HEK293T (cell line): Measurements from ENCODE around the gene S100A8.

Experiments used
- ARNT ChIP-seq: fragments of 450-650 bp; IDR thresholded peaks from 2 replicates; pipeline ENCODE4 v1.6.1; 2017; ENCODE audit warnings: mild to moderate bottlenecking
- ELF4 ChIP-seq: fragments of 450-650 bp; IDR thresholded peaks from 2 replicates; pipeline ENCODE4 v1.6.1; 2017; ENCODE audit warnings: antibody characterized with exemption
- FOXK2 ChIP-seq: fragments of 450-650 bp; IDR thresholded peaks from 2 replicates; pipeline ENCODE4 v1.6.1; 2016; ENCODE audit warnings: mild to moderate bottlenecking
- FOXM1 ChIP-seq: fragments of 450-650 bp; IDR thresholded peaks from 2 replicates; pipeline ENCODE4 v1.6.1; 2017; ENCODE audit warnings: mild to moderate bottlenecking, borderline replicate concordance
- HDGF ChIP-seq: fragments of 450-650 bp; IDR thresholded peaks from 2 replicates; pipeline ENCODE4 v1.6.1; 2017; ENCODE audit warnings: antibody characterized with exemption, borderline replicate concordance
- L3MBTL2 ChIP-seq: fragments of 450-650 bp; conservative IDR thresholded peaks from 2 replicates; pipeline ENCODE4 v1.6.1; 2016; ENCODE audit warnings: mild to moderate bottlenecking
- LEF1 ChIP-seq: fragments of 450-650 bp; IDR thresholded peaks from 2 replicates; pipeline ENCODE4 v1.6.1; 2017; ENCODE audit warnings: mild to moderate bottlenecking, borderline replicate concordance
- NFRKB ChIP-seq: fragments of 450-650 bp; IDR thresholded peaks from 2 replicates; pipeline ENCODE4 v1.6.1; 2016; ENCODE audit warnings: mild to moderate bottlenecking, moderate library complexity
- SP1 ChIP-seq: fragments of 450-650 bp; IDR thresholded peaks from 2 replicates; pipeline ENCODE4 v1.6.1; 2017
- SUZ12 ChIP-seq: fragments of 450-650 bp; IDR thresholded peaks from 2 replicates; pipeline ENCODE4 v1.6.1; 2016; ENCODE audit warnings: mild to moderate bottlenecking
- TARDBP ChIP-seq: fragments of 450-650 bp; IDR thresholded peaks from 2 replicates; pipeline ENCODE4 v1.6.1; 2016
- ZNF384 ChIP-seq: fragments of 450-650 bp; IDR thresholded peaks from 2 replicates; pipeline ENCODE4 v1.6.1; 2016

GRCh38 chr1:153350321-153350957, 40.4 kb downstream of the S100A8 start:
- TF ChIP-seq HDGF = no peak
- TF ChIP-seq FOXK2 = no peak
- no peak for TF ChIP-seq SP1
- no peak for TF ChIP-seq SUZ12
- TF ChIP-seq LEF1 = no peak
- no peak for TF ChIP-seq L3MBTL2
- TF ChIP-seq ARNT = no peak
- no peak for TF ChIP-seq NFRKB
- no peak for TF ChIP-seq ELF4
- TF ChIP-seq ZNF384 = no peak
- TF ChIP-seq TARDBP = no peak
- TF ChIP-seq FOXM1 = no peak
